Activated CD4-positive, CD25-positive, alpha-beta regulatory T cell treated with anti-CD3 and anti-CD28 coated beads, Interleukin-2, amount 50 U/mL, for 16 hours (primary cell): ENCODE measurements around the gene F2RL1.
"Not testable (repeated sequence)": the region's sequence is repeated elsewhere in the genome, so short reads cannot be mapped to it uniquely, and the experiment has no call there.

Source experiments
- DNase-seq: peaks from one replicate; pipeline ENCODE4 v3.0.0-alpha.2; 2020; ENCODE audit warnings: low read depth, low spot score

F2RL1 gene, protein sequence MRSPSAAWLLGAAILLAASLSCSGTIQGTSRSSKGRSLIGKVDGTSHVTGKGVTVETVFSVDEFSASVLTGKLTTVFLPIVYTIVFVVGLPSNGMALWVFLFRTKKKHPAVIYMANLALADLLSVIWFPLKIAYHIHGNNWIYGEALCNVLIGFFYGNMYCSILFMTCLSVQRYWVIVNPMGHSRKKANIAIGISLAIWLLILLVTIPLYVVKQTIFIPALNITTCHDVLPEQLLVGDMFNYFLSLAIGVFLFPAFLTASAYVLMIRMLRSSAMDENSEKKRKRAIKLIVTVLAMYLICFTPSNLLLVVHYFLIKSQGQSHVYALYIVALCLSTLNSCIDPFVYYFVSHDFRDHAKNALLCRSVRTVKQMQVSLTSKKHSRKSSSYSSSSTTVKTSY

DNA sequence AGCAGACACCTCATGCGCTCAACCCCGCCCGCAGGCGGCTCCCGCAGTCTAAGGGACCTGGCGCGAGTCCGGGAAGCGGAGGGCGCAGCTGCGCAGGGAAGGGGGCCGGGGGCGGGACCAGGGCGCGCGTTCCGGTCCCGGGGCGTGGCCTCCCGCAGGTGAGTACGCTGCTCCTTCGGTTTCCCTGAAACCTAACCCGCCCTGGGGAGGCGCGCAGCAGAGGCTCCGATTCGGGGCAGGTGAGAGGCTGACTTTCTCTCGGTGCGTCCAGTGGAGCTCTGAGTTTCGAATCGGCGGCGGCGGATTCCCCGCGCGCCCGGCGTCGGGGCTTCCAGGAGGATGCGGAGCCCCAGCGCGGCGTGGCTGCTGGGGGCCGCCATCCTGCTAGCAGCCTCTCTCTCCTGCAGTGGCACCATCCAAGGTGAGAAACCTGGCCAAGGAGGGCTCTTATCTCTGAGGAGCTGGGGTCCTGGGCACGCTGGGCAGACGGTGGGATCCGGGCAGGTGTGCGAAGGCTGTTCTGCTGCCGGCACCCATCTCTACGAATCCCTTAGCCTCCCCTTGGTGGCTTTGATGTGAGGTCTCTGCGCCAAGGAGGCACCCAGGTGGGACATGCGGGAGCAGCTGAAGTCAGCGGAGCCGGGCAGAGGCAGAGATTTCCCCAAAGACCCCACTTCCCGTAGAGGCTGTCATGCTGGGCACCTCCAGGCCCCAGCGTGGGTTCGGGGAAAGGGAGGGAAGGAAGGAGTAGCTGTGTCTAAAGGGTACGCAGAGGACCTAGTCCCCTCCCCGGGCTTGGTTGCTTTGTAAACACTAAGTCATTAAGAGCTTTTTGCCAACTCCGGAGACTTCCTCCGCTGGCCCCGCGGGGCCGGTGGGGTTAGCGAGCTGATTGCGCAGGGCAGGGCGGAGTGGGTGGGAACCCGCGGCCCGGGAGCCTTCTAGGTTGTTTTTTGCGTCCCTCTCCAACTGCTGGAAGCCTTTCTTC is at the start of gene F2RL1:
Gene F2RL1 (plus strand): TSS at position 187 of the 988 bp plus-strand sequence. CDS start 153 bp downstream, at position 340.
- no peak for DNase-seq

DNA sequence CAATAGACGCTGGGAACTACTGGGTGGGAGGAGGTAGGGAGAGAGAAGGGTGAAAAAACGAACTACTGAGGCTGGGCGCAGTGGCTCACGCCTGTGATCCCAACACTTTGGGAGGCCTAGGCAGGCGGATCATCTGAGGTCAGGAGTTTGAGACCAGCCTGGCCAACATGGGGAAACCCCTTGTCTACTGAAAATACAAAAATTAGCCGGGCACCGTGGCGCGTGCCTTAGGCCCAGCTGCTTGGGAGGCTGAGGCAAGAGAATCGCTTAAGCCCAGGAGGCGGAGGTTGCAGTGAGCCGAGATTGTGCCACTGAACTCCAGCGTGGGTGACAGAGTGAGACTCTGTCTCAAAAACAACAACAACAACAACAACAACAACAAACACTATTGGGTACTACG is 47.8 kb upstream of the F2RL1 start:
- DNase-seq, result not testable (repeated sequence)

DNA sequence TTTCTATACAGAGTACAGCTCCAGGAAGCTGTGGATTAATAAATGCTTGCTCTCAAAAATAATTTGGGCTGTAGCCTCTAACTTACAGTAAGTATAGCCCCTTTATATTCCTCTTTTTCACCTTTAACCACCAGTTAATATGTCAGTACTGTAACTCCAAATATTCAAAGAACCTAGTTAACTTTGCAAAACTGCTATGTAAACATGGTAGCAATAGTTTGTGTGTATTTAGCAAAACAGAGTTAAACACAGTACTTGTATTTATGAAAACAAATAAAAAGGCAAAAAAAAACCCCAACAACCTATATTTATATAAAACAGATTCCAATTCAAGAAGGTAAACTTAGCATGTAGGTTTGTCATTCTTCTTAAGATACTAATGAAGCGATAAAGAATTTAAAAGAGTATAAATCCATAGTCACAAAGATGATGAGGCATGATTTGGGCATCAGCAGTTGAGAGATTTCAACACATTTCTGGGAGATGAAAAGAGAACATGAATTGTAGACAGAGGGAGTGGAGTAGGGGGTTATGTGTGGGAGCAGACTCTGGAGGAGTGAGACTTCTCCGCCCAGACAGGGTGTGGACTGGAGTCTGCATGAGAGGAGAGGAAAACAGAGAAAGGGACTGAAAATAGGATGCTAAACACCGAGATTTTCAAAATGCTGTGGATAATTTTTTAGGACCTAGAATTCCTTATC is 47.0 kb upstream of the F2RL1 start:
- DNase-seq, result no peak

DNA sequence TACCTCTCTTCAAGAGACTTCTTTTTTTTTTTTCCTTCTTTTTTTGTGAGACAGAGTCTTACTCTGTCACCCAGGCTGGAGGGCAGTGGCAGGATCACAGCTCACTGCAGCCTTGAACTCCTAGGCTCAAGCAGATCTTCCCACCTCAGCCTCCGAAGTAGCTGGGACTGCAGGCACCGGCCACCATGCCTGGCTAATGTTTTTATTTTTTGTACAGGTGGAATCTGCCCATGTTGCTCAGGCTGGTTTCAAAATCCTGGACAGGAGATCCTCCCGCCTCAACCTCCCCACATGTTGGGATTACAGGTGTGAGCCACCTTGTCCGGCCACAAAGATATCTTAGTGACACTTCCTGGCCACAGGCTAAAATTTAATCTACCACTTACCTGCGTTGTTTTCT is 42.9 kb upstream of the F2RL1 start:
- no peak for DNase-seq

DNA sequence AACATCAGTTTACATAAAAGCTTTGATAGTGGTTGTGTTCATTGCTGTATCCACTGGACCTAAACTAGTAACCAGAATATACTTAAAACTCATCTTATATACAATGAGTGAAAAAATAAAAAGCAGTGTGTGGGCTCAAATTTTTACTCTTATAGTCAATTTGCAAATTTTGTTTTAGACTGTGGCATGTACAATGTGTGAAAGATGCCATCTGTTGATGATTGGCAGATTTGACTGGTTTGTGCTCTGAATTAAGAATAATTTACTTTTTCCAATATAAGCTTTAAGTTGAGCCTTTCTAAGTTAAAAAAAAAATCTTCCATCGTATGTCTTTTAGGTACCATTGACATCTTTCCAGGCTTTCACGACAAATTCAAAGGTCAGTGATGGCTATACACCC is 42.4 kb upstream of the F2RL1 start:
- DNase-seq, result no peak

DNA sequence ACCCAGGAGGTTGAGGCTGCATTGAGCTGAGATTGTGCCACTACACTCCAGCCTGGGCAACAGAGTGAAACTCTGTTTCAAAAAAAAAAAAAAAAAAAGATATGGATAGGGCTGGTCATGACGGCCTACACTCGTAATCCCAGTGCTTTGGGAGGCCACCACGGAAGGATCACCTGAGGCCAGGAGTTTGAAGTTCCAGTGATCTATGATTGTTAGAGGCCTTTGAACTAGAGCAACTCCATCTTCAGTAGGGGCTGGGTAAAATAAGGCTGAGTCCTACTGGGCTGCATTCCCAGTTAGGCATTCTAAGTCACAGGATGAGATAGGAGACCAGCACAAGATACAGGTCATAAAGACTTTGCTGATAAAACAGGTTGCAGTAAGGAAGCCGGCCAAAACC is 38.2 kb upstream of the F2RL1 start:
- DNase-seq, result not testable (repeated sequence)

DNA sequence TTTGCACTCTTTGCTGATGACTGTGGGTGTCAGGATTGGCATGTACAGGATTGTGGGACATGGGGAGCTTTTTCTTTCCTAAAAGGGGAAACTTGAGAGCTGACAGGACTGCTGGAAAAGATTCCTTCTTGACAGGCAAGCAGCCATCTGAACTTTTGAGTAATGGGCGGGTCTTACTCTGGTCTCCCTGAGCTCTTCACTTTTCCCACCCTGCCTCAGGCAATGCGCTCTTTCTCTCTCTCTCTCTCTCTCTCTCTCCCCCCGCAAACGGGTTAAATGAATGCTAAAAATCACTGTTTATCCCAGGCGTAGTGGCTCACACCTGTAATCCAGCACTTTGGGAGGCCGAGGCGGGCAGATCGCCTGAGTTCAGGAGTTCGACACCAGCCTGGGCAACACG is 37.1 kb upstream of the F2RL1 start:
- no peak for DNase-seq

DNA sequence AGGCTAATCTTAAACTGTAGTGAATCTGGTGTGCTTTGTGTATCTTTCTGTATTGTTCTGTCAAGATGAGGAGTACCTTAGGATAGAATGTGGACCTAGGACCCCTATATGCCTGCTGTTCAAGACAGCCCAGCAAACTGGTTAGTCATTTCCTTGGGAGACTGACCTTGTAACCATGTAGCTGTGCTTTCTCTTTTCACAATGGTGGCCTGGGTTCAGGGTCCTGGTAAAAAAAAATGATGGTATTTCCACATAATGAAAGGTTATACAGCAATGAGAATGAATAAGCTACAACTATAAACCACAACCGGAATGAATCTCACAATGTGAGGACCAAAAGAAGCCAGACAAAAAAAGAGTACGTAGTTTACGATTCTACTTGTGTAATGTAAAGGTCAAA is 36.4 kb upstream of the F2RL1 start:
- no peak for DNase-seq

DNA sequence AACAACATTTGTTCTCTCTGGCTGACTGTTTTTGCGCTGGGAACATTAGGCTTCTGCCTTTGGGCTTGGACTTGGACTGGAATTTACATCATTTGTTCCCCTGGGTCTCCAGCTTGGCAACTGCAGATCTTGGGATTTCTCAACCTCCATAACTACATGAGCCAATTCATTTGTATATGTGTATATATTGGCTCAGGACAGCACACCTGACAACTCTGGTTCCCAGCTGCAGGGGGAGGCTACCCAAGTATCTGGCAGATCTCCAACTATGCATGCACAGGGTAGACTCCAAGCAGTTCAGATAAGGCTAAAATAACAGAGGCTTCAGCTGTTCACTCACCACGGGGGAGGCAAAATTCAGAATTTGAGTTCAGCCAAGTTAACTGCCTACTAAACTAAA is 31.6 kb upstream of the F2RL1 start:
- no peak for DNase-seq

DNA sequence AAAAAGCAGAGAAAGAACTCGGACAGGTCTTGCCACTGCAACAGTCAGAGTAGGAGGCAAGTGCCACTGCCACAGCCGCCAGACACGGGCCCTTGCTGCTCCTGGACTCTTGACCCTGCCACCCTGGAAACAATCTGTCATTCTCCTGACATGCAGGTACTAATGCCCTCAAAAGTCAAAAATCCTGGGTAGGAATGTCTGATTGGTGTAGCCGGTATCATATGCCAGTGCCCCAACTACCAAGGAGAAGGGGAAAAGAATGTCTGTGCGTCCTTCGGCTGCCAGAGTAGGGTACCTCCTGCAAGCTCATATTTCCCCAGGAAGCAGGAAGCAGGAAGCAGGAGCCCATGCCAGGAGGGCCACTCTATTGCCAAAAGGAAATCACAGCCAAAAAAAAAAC is 30.5 kb upstream of the F2RL1 start:
- no peak for DNase-seq

DNA sequence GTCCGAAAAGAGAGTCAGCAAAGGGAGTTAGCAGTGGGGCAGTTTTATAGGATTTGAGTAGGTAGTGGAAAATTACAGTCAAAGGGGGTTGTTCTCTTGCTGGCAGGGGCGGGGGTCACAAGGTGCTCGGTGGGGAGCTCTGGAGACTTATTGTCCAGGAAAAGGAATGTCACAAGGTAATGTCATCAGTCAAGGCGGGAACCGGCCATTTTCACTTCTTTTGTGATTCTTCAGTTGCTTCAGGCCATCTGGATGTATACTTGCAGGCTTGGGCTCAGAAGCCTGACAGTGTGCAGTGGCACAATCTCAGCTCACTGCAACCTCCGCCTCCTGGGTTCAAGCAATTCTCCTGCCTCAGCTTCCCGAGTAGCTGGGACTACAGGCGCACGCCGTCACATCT is 29.6 kb upstream of the F2RL1 start:
- not testable (repeated sequence) for DNase-seq

DNA sequence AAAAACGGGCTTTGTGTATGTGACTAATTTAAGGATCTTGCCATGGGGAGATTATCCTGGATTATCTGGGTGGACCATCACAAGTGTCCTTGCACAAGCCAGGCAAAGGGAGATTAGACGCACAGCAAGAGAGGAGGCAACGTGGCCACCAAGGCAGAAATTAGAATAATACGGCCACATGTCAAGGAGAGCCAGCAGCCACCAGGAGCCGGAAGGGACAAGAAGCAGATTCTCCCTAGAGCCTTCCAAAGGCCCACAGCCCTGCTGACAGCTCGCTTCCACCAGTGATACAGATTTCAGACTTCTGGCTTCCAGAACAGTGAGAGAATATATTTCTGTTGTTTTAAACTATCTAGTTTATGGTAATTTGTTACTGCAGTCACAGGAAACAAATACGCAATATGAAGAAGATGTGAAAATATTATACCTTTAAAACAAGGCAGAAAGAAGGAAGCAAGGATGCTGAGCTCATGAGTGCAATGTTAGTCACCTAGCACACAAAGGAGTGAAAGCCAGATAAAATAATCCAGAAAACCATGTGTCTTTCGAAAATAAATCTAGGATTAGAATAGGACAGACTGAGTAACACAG is 28.7 kb upstream of the F2RL1 start:
- no peak for DNase-seq

DNA sequence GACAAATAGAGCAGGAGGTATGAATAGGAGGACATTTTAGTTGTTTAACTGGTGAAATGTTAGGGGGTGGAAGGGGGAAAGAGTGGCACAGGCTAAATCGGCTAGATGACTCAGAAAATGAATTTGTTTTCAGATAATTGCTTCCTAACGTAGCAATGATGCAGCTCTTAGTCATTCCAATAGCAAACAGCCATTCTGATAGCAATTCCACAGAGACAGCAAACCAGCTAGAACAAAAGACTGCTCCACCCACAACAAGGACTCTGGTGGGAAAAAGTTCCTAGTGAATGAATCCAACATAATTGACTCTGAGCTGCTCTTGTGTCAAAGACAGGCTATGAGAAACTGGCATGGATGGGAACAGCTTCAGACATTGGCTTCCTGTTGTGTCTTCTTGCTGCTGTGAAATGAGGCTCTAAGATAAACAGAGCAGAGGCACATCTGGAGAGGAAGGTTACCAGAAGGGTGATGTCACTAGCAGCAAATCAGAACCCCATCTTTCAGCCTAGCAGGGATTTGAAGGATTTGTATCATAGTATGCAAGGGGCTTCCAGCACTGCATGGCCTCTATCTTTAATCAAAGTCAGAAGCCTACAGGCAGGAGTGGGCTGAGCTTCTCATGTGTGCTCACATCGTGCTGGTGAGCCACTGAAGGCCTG is 28.1 kb upstream of the F2RL1 start:
- no peak for DNase-seq

DNA sequence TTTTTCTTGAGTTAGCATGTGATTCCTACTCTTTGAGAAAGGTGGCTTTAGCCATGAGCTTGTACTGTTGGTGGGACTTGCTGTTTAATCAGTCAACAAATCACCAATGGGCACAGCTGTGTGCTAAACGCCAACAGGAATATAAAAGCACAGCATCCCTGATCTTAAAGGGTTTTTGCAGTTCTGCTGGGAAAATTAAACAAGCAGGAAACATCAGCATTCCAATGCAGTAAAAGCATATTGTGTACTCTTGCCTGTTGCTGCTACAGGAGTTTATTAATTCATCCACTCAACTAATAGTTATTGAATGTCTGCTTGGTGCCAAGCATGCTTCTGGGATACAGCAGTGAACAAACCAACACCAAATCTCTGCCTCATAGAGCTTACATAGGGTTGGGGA is 27.4 kb upstream of the F2RL1 start:
- DNase-seq, result no peak

DNA sequence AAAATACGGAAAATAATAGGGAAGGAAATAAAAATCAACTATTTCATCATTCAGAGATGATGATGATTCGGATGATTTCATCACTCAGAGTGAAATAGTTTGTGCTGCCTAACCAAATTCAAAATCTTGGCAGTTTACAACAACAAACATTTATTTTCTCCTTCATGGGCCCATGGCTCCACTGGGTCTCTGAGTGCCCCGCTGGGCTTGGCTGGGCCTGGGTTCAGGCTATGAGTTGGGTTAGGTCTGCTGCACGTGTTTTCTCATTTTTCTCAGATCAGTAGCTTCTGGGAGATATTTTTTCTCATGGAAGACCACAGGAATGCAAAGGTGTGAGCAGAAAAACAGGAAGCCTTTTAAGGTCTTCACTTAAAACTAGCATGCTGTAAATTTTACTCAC is 24.0 kb upstream of the F2RL1 start:
- no peak for DNase-seq

DNA sequence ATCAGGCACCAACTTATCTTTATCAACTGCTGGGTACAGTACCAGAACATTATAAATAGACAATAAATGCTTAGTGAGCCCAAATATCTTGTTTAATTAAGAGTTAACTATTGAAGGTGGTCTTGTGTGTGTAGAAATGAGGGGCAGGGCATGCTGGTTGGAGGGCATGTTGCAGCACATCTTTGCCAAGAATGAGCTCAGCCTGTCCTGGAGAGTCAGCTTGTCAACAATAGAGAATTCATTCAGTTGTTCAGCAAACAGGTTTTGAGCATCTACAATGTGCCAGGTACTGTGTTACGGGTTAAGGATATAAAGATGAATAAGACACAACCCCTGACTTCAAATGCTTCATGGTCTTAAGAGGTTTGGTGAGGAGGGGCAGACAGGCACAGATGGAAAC is 19.2 kb upstream of the F2RL1 start:
- no peak for DNase-seq

DNA sequence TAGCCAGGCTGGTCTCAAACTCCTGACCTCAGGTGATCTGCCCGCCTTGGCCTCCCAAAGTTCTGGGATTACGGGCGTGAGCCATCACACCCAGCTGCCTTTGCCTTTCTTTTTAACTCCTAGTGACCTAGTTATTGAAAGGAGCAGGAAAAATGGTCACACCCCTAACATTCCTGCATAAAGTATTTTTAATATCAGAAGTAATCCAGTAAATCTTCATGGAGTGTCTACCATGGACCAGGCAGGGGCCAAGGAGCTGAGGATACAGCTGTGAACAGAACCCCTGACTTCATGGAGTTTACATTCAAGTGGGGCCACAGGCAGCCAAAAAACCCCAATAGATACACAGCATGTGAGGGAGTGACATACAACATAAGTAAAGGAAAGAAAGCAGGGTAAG is 18.3 kb upstream of the F2RL1 start:
- DNase-seq, result no peak

DNA sequence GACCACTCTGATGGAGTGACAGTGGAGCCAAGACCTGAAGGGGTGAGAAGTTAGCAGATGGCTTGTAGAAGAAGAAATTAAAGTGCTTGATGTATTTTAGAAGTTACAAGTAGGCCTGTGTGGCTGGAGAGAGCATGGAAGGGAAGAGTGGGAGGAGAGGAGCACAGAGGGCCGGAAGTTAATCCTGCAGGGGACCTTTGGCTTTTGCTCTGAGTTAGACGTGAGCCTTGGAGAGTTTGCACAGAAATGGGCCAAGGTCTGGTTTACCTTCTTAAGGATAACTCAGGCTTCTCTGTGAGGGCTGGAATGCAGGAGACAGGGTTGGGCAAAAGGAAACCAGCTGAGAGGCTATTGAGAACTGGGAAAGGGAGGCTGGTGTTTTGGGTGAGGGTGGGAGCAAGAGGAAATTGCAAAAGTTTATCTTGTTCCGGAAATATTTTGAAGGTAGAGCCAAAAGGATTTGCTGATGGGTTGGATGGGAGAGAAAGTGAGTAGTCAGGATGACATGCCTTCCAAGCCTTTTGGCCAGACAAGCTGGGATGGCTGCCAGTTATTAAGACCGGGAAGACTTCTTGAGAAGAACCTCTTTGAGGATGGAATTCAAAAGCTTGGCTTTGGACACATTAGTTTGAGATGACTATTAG is 17.5 kb upstream of the F2RL1 start:
- no peak for DNase-seq

DNA sequence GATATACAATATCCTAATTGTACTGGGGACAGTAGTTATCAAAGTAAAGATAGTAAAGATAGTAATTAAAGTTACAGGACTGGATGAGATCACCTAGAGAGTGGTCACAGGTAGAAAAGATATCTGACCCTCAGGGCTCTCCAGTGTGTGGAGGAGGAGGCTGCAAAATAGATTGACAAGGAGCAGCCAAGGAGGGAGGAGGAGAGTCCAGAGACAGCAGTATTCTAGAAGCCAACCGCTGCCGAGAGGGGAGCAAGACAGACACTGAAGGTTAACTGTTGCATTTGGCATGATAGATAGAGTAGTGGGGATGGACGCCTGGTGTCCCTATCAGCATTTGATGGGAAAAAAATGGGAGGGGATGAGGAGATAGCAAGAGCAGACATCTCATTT is 17.0 kb upstream of the F2RL1 start:
- DNase-seq, result no peak

DNA sequence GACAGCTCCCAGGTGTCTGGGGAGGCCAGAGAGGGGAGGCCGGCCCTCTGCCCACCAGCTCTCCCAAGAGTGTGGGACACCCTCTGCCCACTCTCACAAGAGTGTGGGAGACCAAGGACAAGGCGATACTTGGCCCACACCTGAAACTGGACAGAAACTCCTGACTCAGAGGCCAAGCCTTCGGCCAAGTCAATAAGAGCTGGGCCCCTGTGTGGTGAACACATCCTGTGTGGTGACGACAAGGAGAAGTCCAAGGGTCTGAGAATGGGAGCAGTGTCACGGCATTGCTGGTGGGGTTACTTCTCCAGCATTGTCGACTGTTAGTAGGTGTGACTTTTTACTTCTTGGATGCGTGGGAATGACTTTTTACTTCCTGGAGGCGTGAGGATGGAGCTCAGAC is 14.6 kb upstream of the F2RL1 start:
- no peak for DNase-seq
